HCT116 (cell line): ENCODE measurements around the gene SMG6. TPM values are rescaled to one million over a fixed set of nuclear protein-coding genes. Genes with fewer than 3 reads are reported as not detected.

Source experiments
- ATAC-seq: fragments of 200-7000 bp; cut with Tn5 transposase; 2 replicates; pipeline ENCODE4 v1.9.1; 2020; ENCODE audit warnings: mild to moderate bottlenecking, moderate library complexity
- BruUV-seq: library from RNA; stranded (reverse); fragments of 400-500 nt; replicated peaks from 2 replicates; lab custom pipeline; 2021; lab: Mats Ljungman, UMichigan
- CTCF ChIA-PET: fragments of 300-600 bp; sonication (Branson Sonifier 250); formaldehyde crosslinking; loops from one replicate; lab custom pipeline; 2021; ENCODE audit warnings: antibody characterized with exemption; lab: Charles Lee
- POLR2A ChIA-PET: fragments of 300-600, 350-600 bp; sonication (Branson Sonifier 250); formaldehyde crosslinking; loops from one replicate; lab custom pipeline; 2021; ENCODE audit warnings: antibody characterized with exemption; lab: Charles Lee
- RAD21 ChIA-PET, 2 experiments: fragments of 300-600 bp; sonication (Branson Sonifier 250); formaldehyde crosslinking; loops; one replicate each; lab custom pipeline; 2023; ENCODE audit warnings: low total read pairs in 2 of 2; ENCODE audit not compliant: uncharacterized antibody in 2 of 2, unreplicated experiment in 2 of 2, low non-redundant PET in 1 of 2; lab: Charles Lee
- DNase-seq: peaks from one replicate; pipeline ENCODE4 v3.0.0-alpha.2; 2010; ENCODE audit warnings: low read depth, low spot score
- H2AFZ ChIP-seq: fragments of 200-600 bp; shearing (Covaris generic), sonication (generic); 2 replicates; pipeline ENCODE4 v1.6.1; 2017; ENCODE audit warnings: low read depth, mixed run types, mixed read lengths, antibody characterized with exemption, low read length; ENCODE audit not compliant: poor library complexity, severe bottlenecking
- H3K27ac ChIP-seq: 2 replicates; pipeline ENCODE4 v1.5.1; 2012; ENCODE audit warnings: low read depth, low read length
- H3K27me3 ChIP-seq: fragments of 200-600 bp; sonication (generic); 2 replicates; pipeline ENCODE4 v1.6.1; 2016; ENCODE audit warnings: mixed run types, low read length, mixed read lengths; ENCODE audit not compliant: insufficient read depth
- H3K36me3 ChIP-seq, 2 experiments: fragments of 200-500 bp in 1 of 2; fragments of 200-600 bp in 1 of 2; sonication (Bioruptor generic) in 1 of 2; sonication (generic) in 1 of 2; 2 replicates each; pipeline versions ENCODE4 v1.5.1 to v1.6.1; 2014 to 2016; ENCODE audit warnings: low read length in 2 of 2, inconsistent platforms in 1 of 2, mixed read lengths in 1 of 2, mixed run types in 1 of 2; ENCODE audit not compliant: insufficient read depth in 2 of 2, control insufficient read depth in 1 of 2
- H3K4me1 ChIP-seq, 2 experiments: fragments of 200-600 bp in 1 of 2; sonication (generic) in 1 of 2; 2 replicates each; pipeline versions ENCODE4 v1.5.1 to v1.6.1; 2012 to 2017; ENCODE audit warnings: low read length in 2 of 2, inconsistent platforms in 1 of 2, mild to moderate bottlenecking in 1 of 2, mixed read lengths in 1 of 2, mixed run types in 1 of 2, moderate library complexity in 1 of 2; ENCODE audit not compliant: insufficient read depth in 2 of 2, control insufficient read depth in 1 of 2
- H3K4me2 ChIP-seq: fragments of 200-600 bp; sonication (generic); 2 replicates; pipeline ENCODE4 v1.6.1; 2017; ENCODE audit warnings: mixed run types, low read length, mixed read lengths
- H3K4me3 ChIP-seq, 2 experiments: fragments of 200-600 bp in 1 of 2; sonication (generic) in 1 of 2; replicated peaks in 1 of 2; 2 replicates each; pipeline ENCODE4 v1.5.1; 2011 to 2016; ENCODE audit warnings: low read length in 2 of 2, control low read depth in 1 of 2, low read depth in 1 of 2, mild to moderate bottlenecking in 1 of 2, mixed read lengths in 1 of 2, mixed run types in 1 of 2
- H3K79me2 ChIP-seq: fragments of 200-600 bp; sonication (generic); 2 replicates; pipeline ENCODE4 v1.6.1; 2017; ENCODE audit warnings: mild to moderate bottlenecking, mixed run types, low read length, moderate library complexity, mixed read lengths; ENCODE audit not compliant: insufficient read depth
- H3K9ac ChIP-seq: fragments of 200-600 bp; sonication (generic); 2 replicates; pipeline ENCODE4 v1.6.1; 2016; ENCODE audit warnings: low read length, mixed read lengths
- H3K9me2 ChIP-seq: fragments of 200-600 bp; sonication (generic), shearing (Covaris generic); 2 replicates; pipeline ENCODE4 v1.6.1; 2017; ENCODE audit warnings: mixed run types, mild to moderate bottlenecking, moderate library complexity; ENCODE audit not compliant: insufficient read depth
- H3K9me3 ChIP-seq, 2 experiments: fragments of 200-500 bp in 1 of 2; fragments of 200-600 bp in 1 of 2; sonication (Bioruptor generic) in 1 of 2; sonication (generic) in 1 of 2; 2 replicates each; pipeline ENCODE4 v1.6.1; 2014 to 2017; ENCODE audit warnings: low read length in 2 of 2, mixed read lengths in 2 of 2, inconsistent platforms in 1 of 2, low read depth in 1 of 2, mild to moderate bottlenecking in 1 of 2, mixed run types in 1 of 2, moderate library complexity in 1 of 2; ENCODE audit not compliant: control insufficient read depth in 1 of 2, insufficient read depth in 1 of 2
- H4K20me1 ChIP-seq: fragments of 200-600 bp; sonication (generic), shearing (Covaris generic); 2 replicates; pipeline ENCODE4 v1.6.1; 2017; ENCODE audit warnings: mixed run types, mild to moderate bottlenecking, moderate library complexity; ENCODE audit not compliant: insufficient read depth
- CBX3 ChIP-seq: IDR thresholded peaks from 2 replicates; pipeline ENCODE4 v1.6.1; 2012; ENCODE audit warnings: low read depth
- CEBPB ChIP-seq: IDR thresholded peaks from 2 replicates; pipeline ENCODE4 v1.6.1; 2012; ENCODE audit warnings: low read depth
- EGR1 ChIP-seq: IDR thresholded peaks from 2 replicates; pipeline ENCODE4 v1.6.1; 2012; ENCODE audit warnings: low read depth
- ELF1 ChIP-seq: IDR thresholded peaks from 2 replicates; pipeline ENCODE4 v1.6.1; 2012; ENCODE audit warnings: low read depth, borderline replicate concordance
- EZH2 ChIP-seq: fragments of 200-600 bp; sonication (generic); IDR thresholded peaks from 2 replicates; pipeline ENCODE4 v1.6.1; 2017; ENCODE audit warnings: antibody characterized with exemption, mixed run types
- FOSL1 ChIP-seq: IDR thresholded peaks from 2 replicates; pipeline ENCODE4 v1.6.1; 2012; ENCODE audit warnings: low read depth
- JUND ChIP-seq: IDR thresholded peaks from 2 replicates; pipeline ENCODE4 v1.6.1; 2012
- SIN3A ChIP-seq: IDR thresholded peaks from 2 replicates; pipeline ENCODE4 v1.6.1; 2012; ENCODE audit warnings: low read depth
- SRF ChIP-seq: IDR thresholded peaks from 2 replicates; pipeline ENCODE4 v1.6.1; 2012; ENCODE audit warnings: low read depth
- YY1 ChIP-seq: IDR thresholded peaks from 2 replicates; pipeline ENCODE4 v1.6.1; 2011; ENCODE audit warnings: low read length, low read depth, moderate library complexity, mild to moderate bottlenecking; ENCODE audit not compliant: insufficient replicate concordance; ENCODE audit errors: extremely low read depth
- ZNF274 ChIP-seq: fragments of 200-500 bp; sonication (Bioruptor generic); IDR thresholded peaks from 2 replicates; pipeline ENCODE4 v1.6.1; 2014; ENCODE audit warnings: mild to moderate bottlenecking, low read depth, low read length, inconsistent platforms
- intact Hi-C: fragments of 100-400 bp; cut with micrococcal nuclease; formaldehyde crosslinking; loops from 2 replicates; pipeline ENCODE4 v1.10.0; 2022
- total RNA-seq: library from RNA; stranded (reverse); gene quantifications from one replicate; pipeline ENCODE4 v1.2.1, GENCODE V29; 2021; ENCODE audit not compliant: unreplicated experiment
- TF ChIP-seq, protein P1 (sequence below): IDR thresholded peaks from 2 replicates; pipeline ENCODE4 v1.6.1; 2011; ENCODE audit warnings: mild to moderate bottlenecking, low read length, moderate library complexity; ENCODE audit not compliant: insufficient replicate concordance; ENCODE audit errors: extremely low read depth

SMG6 gene
- total RNA-seq, 1 experiment from 2014 or later: 23.1 TPM

- no peaks in the 10 kb centered on the region for H3K36me3 ChIP-seq
- no peaks in the 10 kb centered on the region; a peak in 1 of 4 replicates for H3K9me3 ChIP-seq
- intact Hi-C loops: no loop called here
- ATAC-seq (no peak), DNase-seq (no peak)
- no peaks in the 10 kb centered on the region for H3K9me2 ChIP-seq
- H3K27me3 ChIP-seq: no peaks in the 10 kb centered on the region
- POLR2A ChIA-PET: no interaction called here
- H4K20me1 ChIP-seq: no peaks in the 10 kb centered on the region
- no peak overlapping the region for H3K4me3 ChIP-seq
- no peak for TF ChIP-seq JUND
- TF ChIP-seq CEBPB: no peak
- TF ChIP-seq SRF: no peak
- TF ChIP-seq EZH2: no peak
- no peak for TF ChIP-seq FOSL1
- no peak for TF ChIP-seq YY1
- TF ChIP-seq CBX3: no peak
- TF ChIP-seq ZNF274: no peak
- no peak for TF ChIP-seq ELF1
- TF ChIP-seq EGR1: no peak
- no TSS peak for BruUV-seq
- no peaks in the 10 kb centered on the region for H3K4me1 ChIP-seq
- H3K4me2 ChIP-seq: no peak overlapping the region
- no peaks in the 10 kb centered on the region for H3K79me2 ChIP-seq
- no peak overlapping the region for H2AFZ ChIP-seq
- no peak overlapping the region for H3K9ac ChIP-seq
- no peak overlapping the region for H3K27ac ChIP-seq
- RAD21 ChIA-PET: no interaction called here
- CTCF ChIA-PET: no interaction called here
These were observed 286.2 kb downstream of the SMG6 start for GRCh38 chr17:2017274-2017941.

GRCh38 chr17:2016494-2016893 is 287.1 kb downstream of the SMG6 start:
- Histone ChIP-seq H3K4me1 (peaks cover 5 to 8% of the 10 kb centered on the region in 2 experiments; a peak in 3 of 4 replicates), H3K9ac (no peak overlapping the region), H3K9me2 (no peaks in the 10 kb centered on the region), H3K27me3 (no peaks in the 10 kb centered on the region), H4K20me1 (no peaks in the 10 kb centered on the region), H3K79me2 (no peaks in the 10 kb centered on the region), H3K4me2 (no peak overlapping the region), H3K9me3 (no peaks in the 10 kb centered on the region; a peak in 1 of 4 replicates), H3K4me3 (no peak overlapping the region), H2AFZ (no peak overlapping the region), H3K27ac (no peak overlapping the region), H3K36me3 (no peaks in the 10 kb centered on the region)
- ATAC-seq (no peak), DNase-seq (no peak)
- POLR2A ChIA-PET: no interaction called here
- TF ChIP-seq SIN3A: no peak
- TF ChIP-seq, protein P1, sequence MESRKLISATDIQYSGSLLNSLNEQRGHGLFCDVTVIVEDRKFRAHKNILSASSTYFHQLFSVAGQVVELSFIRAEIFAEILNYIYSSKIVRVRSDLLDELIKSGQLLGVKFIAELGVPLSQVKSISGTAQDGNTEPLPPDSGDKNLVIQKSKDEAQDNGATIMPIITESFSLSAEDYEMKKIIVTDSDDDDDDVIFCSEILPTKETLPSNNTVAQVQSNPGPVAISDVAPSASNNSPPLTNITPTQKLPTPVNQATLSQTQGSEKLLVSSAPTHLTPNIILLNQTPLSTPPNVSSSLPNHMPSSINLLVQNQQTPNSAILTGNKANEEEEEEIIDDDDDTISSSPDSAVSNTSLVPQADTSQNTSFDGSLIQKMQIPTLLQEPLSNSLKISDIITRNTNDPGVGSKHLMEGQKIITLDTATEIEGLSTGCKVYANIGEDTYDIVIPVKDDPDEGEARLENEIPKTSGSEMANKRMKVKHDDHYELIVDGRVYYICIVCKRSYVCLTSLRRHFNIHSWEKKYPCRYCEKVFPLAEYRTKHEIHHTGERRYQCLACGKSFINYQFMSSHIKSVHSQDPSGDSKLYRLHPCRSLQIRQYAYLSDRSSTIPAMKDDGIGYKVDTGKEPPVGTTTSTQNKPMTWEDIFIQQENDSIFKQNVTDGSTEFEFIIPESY: no peak
- TF ChIP-seq FOSL1: no peak
- no peak for TF ChIP-seq YY1
- TF ChIP-seq SRF: no peak
- CTCF ChIA-PET: no interaction called here
- intact Hi-C loops: no loop called here
- RAD21 ChIA-PET: no interaction called here
- no TSS peak for BruUV-seq
